ENCODE results near the gene PDE4B.

DNA sequence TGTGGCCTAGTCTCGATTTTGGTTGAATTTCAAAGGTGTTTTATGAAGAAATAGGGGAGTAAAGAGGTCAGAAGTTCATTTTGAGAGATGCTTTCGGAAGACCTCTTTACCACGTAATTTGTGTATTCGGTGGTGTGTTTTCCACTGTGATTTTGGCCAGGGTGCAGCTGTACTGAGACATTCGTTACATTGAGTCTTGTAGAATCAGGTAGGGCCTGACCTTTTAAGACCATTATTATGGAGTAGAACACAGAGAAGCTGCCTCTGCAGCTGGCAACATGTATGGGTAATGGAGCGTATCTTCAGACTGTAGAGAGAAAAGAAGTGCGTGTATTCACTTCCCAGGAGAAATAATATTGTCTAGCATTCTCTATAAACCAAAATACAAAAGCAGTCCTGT is 326.5 kb downstream of the PDE4B start:
- TF ChIP-seq, protein P1, sequence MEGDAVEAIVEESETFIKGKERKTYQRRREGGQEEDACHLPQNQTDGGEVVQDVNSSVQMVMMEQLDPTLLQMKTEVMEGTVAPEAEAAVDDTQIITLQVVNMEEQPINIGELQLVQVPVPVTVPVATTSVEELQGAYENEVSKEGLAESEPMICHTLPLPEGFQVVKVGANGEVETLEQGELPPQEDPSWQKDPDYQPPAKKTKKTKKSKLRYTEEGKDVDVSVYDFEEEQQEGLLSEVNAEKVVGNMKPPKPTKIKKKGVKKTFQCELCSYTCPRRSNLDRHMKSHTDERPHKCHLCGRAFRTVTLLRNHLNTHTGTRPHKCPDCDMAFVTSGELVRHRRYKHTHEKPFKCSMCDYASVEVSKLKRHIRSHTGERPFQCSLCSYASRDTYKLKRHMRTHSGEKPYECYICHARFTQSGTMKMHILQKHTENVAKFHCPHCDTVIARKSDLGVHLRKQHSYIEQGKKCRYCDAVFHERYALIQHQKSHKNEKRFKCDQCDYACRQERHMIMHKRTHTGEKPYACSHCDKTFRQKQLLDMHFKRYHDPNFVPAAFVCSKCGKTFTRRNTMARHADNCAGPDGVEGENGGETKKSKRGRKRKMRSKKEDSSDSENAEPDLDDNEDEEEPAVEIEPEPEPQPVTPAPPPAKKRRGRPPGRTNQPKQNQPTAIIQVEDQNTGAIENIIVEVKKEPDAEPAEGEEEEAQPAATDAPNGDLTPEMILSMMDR (IDR thresholded peaks at IDR 0.05), result no peak
- TF ChIP-seq POLR2AphosphoS5 (IDR thresholded peaks at IDR 0.05) (no peak), POLR2A (IDR thresholded peaks at IDR 0.05) (no peak)
